Measurements from ENCODE around the gene CTNS. TPM values are rescaled to one million over a fixed set of nuclear protein-coding genes. Genes with fewer than 3 reads are reported as not detected.
"Not testable (repeated sequence)": the region's sequence is repeated elsewhere in the genome, so short reads cannot be mapped to it uniquely, and the experiment has no call there.

Gene CTNS
- total and polyA plus RNA-seq, 2 of the 13 experiments (the other 11 are each of a cell fraction or from before 2014, with no cell fraction given) = 9.5 to 13.7 TPM

- no peak for DNase-seq (ENCODE audit: low spot score)
- CTCF ChIA-PET (ENCODE audit: low intra/inter-chr PET ratio, low total read pairs) = no interaction called here
- Histone ChIP-seq H3K4me3 (replicated peaks in 1 of 3; ENCODE audit: insufficient read depth in 1 of 3, low read depth in 2 of 3, low read length in 3 of 3) (no peak overlapping the region), H4K20me1 (ENCODE audit: insufficient read depth, low read length) (no peaks in the 10 kb centered on the region), H3K27ac (ENCODE audit: extremely low read length, insufficient read depth, low read length) (no peak overlapping the region), H3K79me2 (ENCODE audit: insufficient read depth, low read length) (no peaks in the 10 kb centered on the region), H3K9me3 (ENCODE audit: low read length) (no peaks in the 10 kb centered on the region), H3K36me3 (replicated peaks in 1 of 2; ENCODE audit: control insufficient read depth in 1 of 2, insufficient read depth in 2 of 2, low read length in 2 of 2) (no peaks in the 10 kb centered on the region), H2AFZ (ENCODE audit: low read length) (no peak overlapping the region), H3K4me1 (ENCODE audit: insufficient read depth, low read length) (no peaks in the 10 kb centered on the region), H3K27me3 (ENCODE audit: control insufficient read depth in 1 of 2, insufficient read depth in 2 of 2, low read length in 2 of 2) (peaks cover 0 to 3% of the 10 kb centered on the region in 2 experiments; a peak in 1 of 5 replicates), H3K9ac (ENCODE audit: insufficient read depth, low read depth, low read length) (no peak overlapping the region), H3K4me2 (ENCODE audit: low read depth, low read length) (no peak overlapping the region)
- no peak for ATAC-seq
- FAIRE-seq = no peak
- POLR2A ChIA-PET = no interaction called here
- in situ Hi-C loops (cut with HindIII; ENCODE audit: extremely low pct_ligation_motif_present, low pct_unique_long_range_greater_than_20kb) (no loop called here), intact Hi-C loops (cut with micrococcal nuclease; ENCODE audit: unreplicated experiment) (no loop called here)
- TF ChIP-seq SKI (IDR thresholded peaks at IDR 0.05; ENCODE audit: partially characterized antibody) (no peak), HIVEP1 (CRISPR knock-in tag; IDR thresholded peaks at IDR 0.05) (no peak), ZNF34 (CRISPR knock-in tag; IDR thresholded peaks at IDR 0.05; ENCODE audit: borderline replicate concordance) (no peak), IRF2 (CRISPR knock-in tag; IDR thresholded peaks at IDR 0.05) (no peak), NCOA1 (CRISPR knock-in tag; IDR thresholded peaks at IDR 0.05) (no peak), NFE2L2 (IDR thresholded peaks at IDR 0.05; ENCODE audit: low read length) (no peak), ZNF367 (CRISPR knock-in tag; IDR thresholded peaks at IDR 0.05; ENCODE audit: borderline replicate concordance) (no peak), SRY (CRISPR knock-in tag; IDR thresholded peaks at IDR 0.05) (no peak), MNT (IDR thresholded peaks at IDR 0.05) (no peak)
- no TSS peak for BruUV-seq (replicated peaks)
- 59% methylated on average over 20 of the region's 20 CpGs for WGBS (ENCODE audit: low lambda C conversion rate)
Observed at GRCh38 chr17:3704931-3705717, 68.6 kb downstream of the CTNS start.

- ATAC-seq; POLR2A ChIA-PET; DNase-seq (ENCODE audit: low spot score); intact Hi-C loops (cut with micrococcal nuclease; ENCODE audit: unreplicated experiment); CTCF ChIA-PET (ENCODE audit: low intra/inter-chr PET ratio, low total read pairs); H2AFZ ChIP-seq (ENCODE audit: low read length); H3K27ac ChIP-seq (ENCODE audit: extremely low read length, insufficient read depth, low read length); H3K36me3 ChIP-seq (replicated peaks in 1 of 2; ENCODE audit: control insufficient read depth in 1 of 2, insufficient read depth in 2 of 2, low read length in 2 of 2); BruUV-seq (replicated peaks); H3K79me2 ChIP-seq (ENCODE audit: insufficient read depth, low read length); H3K27me3 ChIP-seq (ENCODE audit: control insufficient read depth in 1 of 2, insufficient read depth in 2 of 2, low read length in 2 of 2); H3K9me3 ChIP-seq (ENCODE audit: low read length); H3K9ac ChIP-seq (ENCODE audit: insufficient read depth, low read depth, low read length); H4K20me1 ChIP-seq (ENCODE audit: insufficient read depth, low read length); H3K4me3 ChIP-seq (replicated peaks in 1 of 3; ENCODE audit: insufficient read depth in 1 of 3, low read depth in 2 of 3, low read length in 3 of 3); H3K4me1 ChIP-seq (ENCODE audit: insufficient read depth, low read length); FAIRE-seq; in situ Hi-C loops (cut with HindIII; ENCODE audit: extremely low pct_ligation_motif_present, low pct_unique_long_range_greater_than_20kb); H3K4me2 ChIP-seq (ENCODE audit: low read depth, low read length): not testable (repeated sequence)
- WGBS (ENCODE audit: low lambda C conversion rate) = 68% methylated on average over 1 of the region's 1 CpG
Observed at GRCh38 chr17:3705718-3705984, 69.1 kb downstream of the CTNS start.

All from HepG2 (cell line).